Vagina (tissue), 2 donors: Measurements from ENCODE around the gene CRYBG1. TPM values are rescaled to one million over a fixed set of nuclear protein-coding genes. Genes with fewer than 3 reads are reported as not detected.

Experiments
- DNase-seq, 2 donors: peaks; one replicate each; pipeline ENCODE4 v3.0.0-alpha.2; 2017; ENCODE audit errors: extremely low spot score in 2 of 2
- H3K27ac ChIP-seq: fragments of 200-600 bp; sonication (generic); one replicate; pipeline ENCODE4 v1.5.1; 2019
- H3K27me3 ChIP-seq: fragments of 200-600 bp; sonication (generic); one replicate; pipeline ENCODE4 v1.5.1; 2019
- H3K36me3 ChIP-seq, 2 donors: fragments of 200-600 bp; sonication (generic); one replicate each; pipeline ENCODE4 v1.5.1; 2017 to 2019
- H3K4me1 ChIP-seq: fragments of 200-600 bp; sonication (generic); one replicate; pipeline ENCODE4 v1.5.1; 2019
- H3K4me3 ChIP-seq, 2 donors: fragments of 200-600 bp; sonication (generic); 1 replicate in 1 of 2; 2 replicates in 1 of 2; pipeline ENCODE4 v1.5.1; 2016 to 2019
- H3K9me3 ChIP-seq: fragments of 200-600 bp; sonication (generic); one replicate; pipeline ENCODE4 v1.5.1; 2019
- POLR2A ChIP-seq, 2 donors: fragments of 450-650 bp; IDR thresholded peaks; one replicate each; pipeline ENCODE4 v1.6.1; 2017; ENCODE audit warnings: antibody characterized with exemption in 2 of 2, mild to moderate bottlenecking in 2 of 2, moderate library complexity in 2 of 2
- POLR2AphosphoS5 ChIP-seq, 2 donors: sonication (generic); formaldehyde crosslinking; IDR thresholded peaks; one replicate each; pipeline ENCODE4 v1.9.0; 2017; ENCODE audit warnings: antibody characterized with exemption in 2 of 2, mild to moderate bottlenecking in 2 of 2, low read depth in 1 of 2; ENCODE audit not compliant: insufficient read depth in 1 of 2
- intact Hi-C: fragments of 100-400 bp; cut with DNase I; formaldehyde crosslinking; loops from one replicate; pipeline ENCODE4 v1.15.1; 2023
- total RNA-seq: library from RNA; depleted of rRNA; stranded (reverse); fragments of >200 nt; gene quantifications from one replicate; pipeline ENCODE4 v1.2.3, GENCODE V29; 2016
- TF ChIP-seq, protein P1 (sequence below), 3 experiments: fragments of 450-650 bp in 2 of 3; fragments of 200-600 bp in 1 of 3; sonication (generic) in 1 of 3; IDR thresholded peaks; one replicate each; pipeline ENCODE4 v1.5.1; 2017 to 2019; ENCODE audit warnings: antibody characterized with exemption in 3 of 3, mild to moderate bottlenecking in 2 of 3, moderate library complexity in 2 of 3

Gene CRYBG1
- total RNA-seq, 1 donor from 2014 or later, result 46.7 TPM

DNA sequence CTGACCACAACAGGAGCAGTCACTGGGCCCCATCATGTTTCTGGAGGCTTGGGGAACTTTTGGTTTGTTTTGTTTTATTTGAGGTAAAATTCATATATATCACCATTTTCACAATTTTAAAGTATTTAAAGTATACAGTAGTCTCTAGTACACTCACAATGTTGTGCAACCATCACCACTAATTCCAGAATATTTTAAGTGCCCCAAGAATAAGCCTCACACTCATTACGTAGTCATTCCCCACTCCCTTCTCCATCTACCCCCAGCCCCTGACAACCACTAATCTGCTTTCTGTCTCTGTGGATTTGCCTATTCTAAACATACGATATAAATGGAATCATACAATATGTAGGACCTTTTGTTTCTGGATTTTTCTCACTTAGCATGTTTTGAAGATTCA, 239.8 kb downstream of the CRYBG1 start:
- Histone ChIP-seq H3K27me3 (no peaks in the 10 kb centered on the region), H3K4me1 (no peaks in the 10 kb centered on the region), H3K27ac (no peak overlapping the region), H3K36me3 (no peaks in the 10 kb centered on the region), H3K4me3 (no peak overlapping the region), H3K9me3 (no peaks in the 10 kb centered on the region)
- TF ChIP-seq POLR2AphosphoS5 (IDR thresholded peaks at IDR 0.05; ENCODE audit: insufficient read depth in 1 of 2, low read depth in 1 of 2) (no peak), POLR2A (IDR thresholded peaks at IDR 0.05) (no peak)
- TF ChIP-seq, protein P1, sequence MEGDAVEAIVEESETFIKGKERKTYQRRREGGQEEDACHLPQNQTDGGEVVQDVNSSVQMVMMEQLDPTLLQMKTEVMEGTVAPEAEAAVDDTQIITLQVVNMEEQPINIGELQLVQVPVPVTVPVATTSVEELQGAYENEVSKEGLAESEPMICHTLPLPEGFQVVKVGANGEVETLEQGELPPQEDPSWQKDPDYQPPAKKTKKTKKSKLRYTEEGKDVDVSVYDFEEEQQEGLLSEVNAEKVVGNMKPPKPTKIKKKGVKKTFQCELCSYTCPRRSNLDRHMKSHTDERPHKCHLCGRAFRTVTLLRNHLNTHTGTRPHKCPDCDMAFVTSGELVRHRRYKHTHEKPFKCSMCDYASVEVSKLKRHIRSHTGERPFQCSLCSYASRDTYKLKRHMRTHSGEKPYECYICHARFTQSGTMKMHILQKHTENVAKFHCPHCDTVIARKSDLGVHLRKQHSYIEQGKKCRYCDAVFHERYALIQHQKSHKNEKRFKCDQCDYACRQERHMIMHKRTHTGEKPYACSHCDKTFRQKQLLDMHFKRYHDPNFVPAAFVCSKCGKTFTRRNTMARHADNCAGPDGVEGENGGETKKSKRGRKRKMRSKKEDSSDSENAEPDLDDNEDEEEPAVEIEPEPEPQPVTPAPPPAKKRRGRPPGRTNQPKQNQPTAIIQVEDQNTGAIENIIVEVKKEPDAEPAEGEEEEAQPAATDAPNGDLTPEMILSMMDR (IDR thresholded peaks at IDR 0.05), result no peak
- no peak for DNase-seq
- intact Hi-C loops, result no loop called here

DNA sequence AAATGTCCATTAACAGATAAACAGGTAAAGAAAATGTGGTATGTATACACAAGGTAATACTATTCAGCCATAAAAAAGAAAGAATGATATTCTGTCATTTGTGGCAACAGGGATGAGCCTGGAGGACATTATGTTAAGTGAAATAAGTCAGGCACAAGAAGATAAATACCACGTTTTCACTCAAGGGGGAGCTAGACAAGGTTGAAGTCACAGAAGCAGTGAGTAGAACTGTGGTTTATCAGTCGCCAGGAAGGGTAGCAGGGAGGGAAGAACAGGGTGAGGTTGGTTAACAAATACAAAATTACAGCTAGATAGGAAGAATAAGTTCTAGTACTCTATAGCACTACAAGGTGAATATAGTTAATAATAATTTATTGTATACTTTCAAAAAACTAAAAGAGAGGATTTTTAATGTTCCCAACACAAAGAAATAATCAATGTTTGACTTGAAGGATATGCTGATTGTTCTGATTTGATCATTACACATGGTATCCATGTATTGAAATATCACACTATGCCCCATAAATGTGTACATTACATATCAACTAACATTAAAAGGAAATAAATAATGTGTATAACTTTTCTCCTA, 247.7 kb downstream of the CRYBG1 start:
- TF ChIP-seq POLR2AphosphoS5 (IDR thresholded peaks at IDR 0.05; ENCODE audit: insufficient read depth in 1 of 2, low read depth in 1 of 2) (no peak), POLR2A (IDR thresholded peaks at IDR 0.05) (no peak)
- TF ChIP-seq, protein P1 (IDR thresholded peaks at IDR 0.05), result peak in 2 of 3 experiments; percentile 33 to 45
- Histone ChIP-seq H3K27ac (no peak overlapping the region), H3K9me3 (no peaks in the 10 kb centered on the region), H3K36me3 (no peaks in the 10 kb centered on the region), H3K4me3 (no peak overlapping the region), H3K4me1 (no peaks in the 10 kb centered on the region), H3K27me3 (no peaks in the 10 kb centered on the region)
- no peak for DNase-seq
- intact Hi-C loops, result no loop called here

DNA sequence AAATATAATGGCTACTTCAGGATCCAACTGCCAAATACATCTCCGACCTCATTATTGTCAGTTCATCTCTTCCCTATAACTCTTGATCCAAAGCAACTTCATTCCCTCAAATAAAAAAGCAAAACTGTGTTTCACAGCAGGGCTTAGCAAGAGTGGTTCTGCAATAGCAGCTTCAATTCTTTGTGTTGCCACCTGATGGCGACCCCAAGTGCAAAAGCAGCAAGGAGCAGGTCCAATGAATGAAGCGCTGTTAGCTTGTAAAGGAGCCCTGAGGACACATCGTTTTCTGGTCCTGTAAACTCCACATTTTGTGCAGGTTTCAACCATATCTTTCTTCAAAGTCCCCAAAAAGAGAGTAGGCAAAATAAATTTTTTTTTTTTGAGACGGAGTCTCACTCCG, 249.2 kb downstream of the CRYBG1 start:
- Histone ChIP-seq H3K9me3 (no peaks in the 10 kb centered on the region), H3K27ac (no peak overlapping the region), H3K4me3 (no peak overlapping the region), H3K4me1 (no peaks in the 10 kb centered on the region), H3K36me3 (no peaks in the 10 kb centered on the region), H3K27me3 (no peaks in the 10 kb centered on the region)
- TF ChIP-seq POLR2AphosphoS5 (IDR thresholded peaks at IDR 0.05; ENCODE audit: insufficient read depth in 1 of 2, low read depth in 1 of 2) (no peak), POLR2A (IDR thresholded peaks at IDR 0.05) (no peak)
- TF ChIP-seq, protein P1 (IDR thresholded peaks at IDR 0.05), result no peak
- intact Hi-C loops, result no loop called here
- DNase-seq, result no peak

DNA sequence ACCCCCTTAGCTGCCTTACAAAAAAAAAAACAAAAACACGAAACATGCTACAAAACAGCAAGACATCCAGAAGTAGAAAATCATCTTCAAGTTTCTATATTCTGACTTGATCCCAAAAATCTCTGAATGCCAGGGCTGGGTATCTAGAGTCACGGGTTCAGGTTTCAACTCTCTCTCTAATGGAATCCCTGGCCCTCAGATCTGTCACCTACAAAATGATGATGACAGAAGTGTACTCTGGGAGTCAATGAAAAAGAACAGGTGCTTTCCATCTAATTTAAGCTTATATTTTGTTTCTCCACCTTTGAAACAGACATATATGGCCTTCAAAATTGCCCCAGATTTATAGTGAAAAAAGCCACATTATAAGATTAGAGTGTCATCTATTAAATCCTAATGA, 250.5 kb downstream of the CRYBG1 start:
- no peak for DNase-seq
- Histone ChIP-seq H3K4me1 (no peaks in the 10 kb centered on the region), H3K9me3 (no peaks in the 10 kb centered on the region), H3K36me3 (no peaks in the 10 kb centered on the region), H3K27ac (no peak overlapping the region), H3K4me3 (no peak overlapping the region), H3K27me3 (no peaks in the 10 kb centered on the region)
- intact Hi-C loops, result no loop called here
- TF ChIP-seq, protein P1 (IDR thresholded peaks at IDR 0.05), result no peak
- TF ChIP-seq POLR2AphosphoS5 (IDR thresholded peaks at IDR 0.05; ENCODE audit: insufficient read depth in 1 of 2, low read depth in 1 of 2), result no peak
- TF ChIP-seq POLR2A (IDR thresholded peaks at IDR 0.05), result no peak

DNA sequence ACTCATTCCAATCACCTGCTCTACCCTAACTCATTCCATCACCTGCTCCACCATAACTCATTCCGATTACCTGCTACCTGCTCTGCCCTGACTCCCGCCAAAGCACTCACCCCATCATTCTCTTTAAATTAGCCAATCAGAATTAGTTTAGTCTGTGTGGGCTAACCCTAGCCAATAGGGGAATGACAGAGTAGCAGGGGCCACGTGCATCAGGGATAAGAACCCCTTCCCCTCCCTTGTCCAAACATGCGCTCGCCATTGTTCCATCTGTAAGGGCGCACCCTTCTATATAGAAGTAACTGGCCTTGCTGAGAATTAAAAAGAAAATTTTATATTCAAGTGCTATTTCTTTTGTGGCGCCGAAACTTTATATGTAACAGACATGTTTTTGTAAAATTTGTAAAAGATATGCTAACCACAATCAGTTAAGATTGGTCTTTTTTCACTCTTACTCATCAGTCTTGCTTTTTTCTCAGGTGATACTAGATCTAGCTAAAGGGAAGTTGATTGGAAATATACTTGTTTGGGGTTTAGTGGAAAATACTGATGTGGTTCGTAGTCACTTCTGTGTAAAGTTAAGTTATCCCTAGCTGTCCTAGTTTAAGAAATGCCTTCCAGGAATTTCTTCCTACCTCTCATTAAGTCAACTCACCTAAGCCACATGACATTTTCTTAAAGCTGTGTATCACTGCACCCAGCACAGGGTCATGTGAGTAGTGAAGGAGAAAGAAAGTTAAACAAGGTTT, 252.3 kb downstream of the CRYBG1 start:
- DNase-seq, result no peak
- H3K27me3 ChIP-seq, result no peaks in the 10 kb centered on the region
- no peaks in the 10 kb centered on the region for H3K36me3 ChIP-seq
- no peaks in the 10 kb centered on the region for H3K4me1 ChIP-seq
- TF ChIP-seq POLR2A (IDR thresholded peaks at IDR 0.05), result no peak
- no peak for TF ChIP-seq POLR2AphosphoS5 (IDR thresholded peaks at IDR 0.05; ENCODE audit: insufficient read depth in 1 of 2, low read depth in 1 of 2)
- TF ChIP-seq, protein P1 (IDR thresholded peaks at IDR 0.05), result no peak
- no peaks in the 10 kb centered on the region for H3K9me3 ChIP-seq
- H3K4me3 ChIP-seq, result no peak overlapping the region
- no peak overlapping the region for H3K27ac ChIP-seq
- intact Hi-C loops, result no loop called here
